OCI-LY3 (cell line): ENCODE results near the gene MAPKAP1.

ENCODE experiments used
- H2AFZ ChIP-seq: fragments of 200-600, 300-600 bp; shearing (Covaris generic); 2 replicates; pipeline ENCODE4 v1.6.0; 2014; ENCODE audit warnings: antibody characterized with exemption, low read depth, low read length
- H3K27ac ChIP-seq: fragments of 200-600, 300-600 bp; sonication (generic); 2 replicates; pipeline ENCODE4 v1.5.1; 2014; ENCODE audit warnings: mild to moderate bottlenecking, low read length, moderate library complexity, mixed read lengths
- H3K27me3 ChIP-seq: fragments of 200-600, 300-600 bp; sonication (generic); 2 replicates; pipeline ENCODE4 v1.6.1; 2014; ENCODE audit warnings: low read depth, low read length, mixed read lengths
- H3K36me3 ChIP-seq: fragments of 200-600, 300-600 bp; sonication (generic); replicated peaks from 2 replicates; pipeline ENCODE3; 2014; ENCODE audit warnings: low read depth, low read length, mixed read lengths
- H3K4me1 ChIP-seq: fragments of 300-600, 200-600 bp; sonication (generic); 2 replicates; pipeline ENCODE4 v1.6.1; 2014; ENCODE audit warnings: low read length, mixed read lengths
- H3K4me2 ChIP-seq: fragments of 200-600, 300-600 bp; sonication (generic); 2 replicates; pipeline ENCODE4 v1.6.1; 2014; ENCODE audit warnings: low read length, mixed read lengths
- H3K4me3 ChIP-seq: fragments of 300-600, 200-600 bp; sonication (generic); 2 replicates; pipeline ENCODE4 v1.5.1; 2014; ENCODE audit warnings: antibody characterized with exemption, mild to moderate bottlenecking, low read length, moderate library complexity
- H3K79me2 ChIP-seq: fragments of 300-600, 200-600 bp; shearing (Covaris generic); 2 replicates; pipeline ENCODE4 v1.6.1; 2014; ENCODE audit warnings: mild to moderate bottlenecking, low read length, mixed read lengths
- H3K9ac ChIP-seq: fragments of 300-600, 200-600 bp; shearing (Covaris generic); 2 replicates; pipeline ENCODE4 v1.6.0; 2014; ENCODE audit warnings: mild to moderate bottlenecking, low read length, moderate library complexity
- H3K9me3 ChIP-seq: fragments of 200-600, 300-600 bp; shearing (Covaris generic); 2 replicates; pipeline ENCODE4 v1.6.1; 2014; ENCODE audit warnings: low read length, mixed read lengths; ENCODE audit not compliant: insufficient read depth
- H4K20me1 ChIP-seq: fragments of 200-600, 300-600 bp; sonication (generic); 2 replicates; pipeline ENCODE4 v1.6.1; 2016; ENCODE audit warnings: low read length, mixed read lengths; ENCODE audit not compliant: insufficient read depth
- EZH2phosphoT487 ChIP-seq: fragments of 200-600 bp; shearing (Covaris generic); IDR thresholded peaks from 2 replicates; pipeline ENCODE4 v1.6.1; 2018; ENCODE audit warnings: antibody characterized with exemption, mixed run types, low read depth
- TF ChIP-seq, protein P1 (sequence below): fragments of 200-600, 300-600 bp; sonication (generic); IDR thresholded peaks from 2 replicates; pipeline ENCODE4 v1.5.1; 2014; ENCODE audit warnings: antibody characterized with exemption, low read length, low read depth

The MAPKAP1 gene

DNA sequence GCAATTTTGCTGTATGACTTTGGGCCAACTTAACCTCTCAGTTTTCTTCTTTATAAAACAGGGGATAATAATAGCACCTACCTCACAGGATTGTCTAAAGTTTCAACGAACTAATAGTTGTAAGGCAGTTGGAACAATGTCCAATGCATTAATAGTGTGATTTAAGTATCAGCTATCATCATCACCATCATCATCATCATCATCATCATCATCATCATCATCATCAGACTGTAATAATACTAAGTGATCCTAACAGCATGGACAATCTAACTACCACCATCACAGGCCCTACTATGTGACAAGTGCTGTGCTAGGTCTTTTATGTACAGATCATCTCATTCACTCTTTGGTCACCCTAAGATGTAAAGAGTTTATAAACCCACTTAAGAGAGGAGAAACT is 196.0 kb downstream of the MAPKAP1 start:
- H4K20me1 ChIP-seq, result no peaks in the 10 kb centered on the region; the same call in 1 of the 2 replicates
- H3K9ac ChIP-seq, result no peak overlapping the region
- no peak overlapping the region for H3K27ac ChIP-seq
- H3K4me2 ChIP-seq, result no peak overlapping the region
- no peaks in the 10 kb centered on the region for H3K9me3 ChIP-seq
- H3K27me3 ChIP-seq, result no peaks in the 10 kb centered on the region
- no peaks in the 10 kb centered on the region for H3K36me3 ChIP-seq
- H3K4me1 ChIP-seq, result no peaks in the 10 kb centered on the region
- H3K79me2 ChIP-seq, result no peaks in the 10 kb centered on the region
- H2AFZ ChIP-seq, result no peak overlapping the region
- no peak for TF ChIP-seq EZH2phosphoT487
- TF ChIP-seq, protein P1, sequence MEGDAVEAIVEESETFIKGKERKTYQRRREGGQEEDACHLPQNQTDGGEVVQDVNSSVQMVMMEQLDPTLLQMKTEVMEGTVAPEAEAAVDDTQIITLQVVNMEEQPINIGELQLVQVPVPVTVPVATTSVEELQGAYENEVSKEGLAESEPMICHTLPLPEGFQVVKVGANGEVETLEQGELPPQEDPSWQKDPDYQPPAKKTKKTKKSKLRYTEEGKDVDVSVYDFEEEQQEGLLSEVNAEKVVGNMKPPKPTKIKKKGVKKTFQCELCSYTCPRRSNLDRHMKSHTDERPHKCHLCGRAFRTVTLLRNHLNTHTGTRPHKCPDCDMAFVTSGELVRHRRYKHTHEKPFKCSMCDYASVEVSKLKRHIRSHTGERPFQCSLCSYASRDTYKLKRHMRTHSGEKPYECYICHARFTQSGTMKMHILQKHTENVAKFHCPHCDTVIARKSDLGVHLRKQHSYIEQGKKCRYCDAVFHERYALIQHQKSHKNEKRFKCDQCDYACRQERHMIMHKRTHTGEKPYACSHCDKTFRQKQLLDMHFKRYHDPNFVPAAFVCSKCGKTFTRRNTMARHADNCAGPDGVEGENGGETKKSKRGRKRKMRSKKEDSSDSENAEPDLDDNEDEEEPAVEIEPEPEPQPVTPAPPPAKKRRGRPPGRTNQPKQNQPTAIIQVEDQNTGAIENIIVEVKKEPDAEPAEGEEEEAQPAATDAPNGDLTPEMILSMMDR, result no peak
- no peak overlapping the region for H3K4me3 ChIP-seq

DNA sequence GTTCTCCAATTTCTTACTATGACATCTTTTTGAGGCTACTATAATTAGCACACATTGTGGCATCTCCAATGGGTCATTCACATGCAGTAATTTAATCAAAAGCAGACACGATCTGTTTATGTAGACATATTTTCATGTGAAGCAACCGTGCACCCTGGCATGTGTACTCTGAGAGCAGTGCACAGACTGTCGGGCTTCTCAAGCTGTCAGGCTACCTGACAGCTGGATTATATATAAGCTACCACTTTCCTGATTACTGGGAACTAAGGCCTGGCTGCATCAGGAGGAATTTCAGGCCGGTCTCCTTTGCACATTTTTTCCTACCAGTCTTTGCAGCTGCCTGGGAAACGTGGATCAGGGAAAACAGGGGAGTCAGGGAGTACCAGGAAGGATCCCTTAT is 197.5 kb downstream of the MAPKAP1 start:
- no peaks in the 10 kb centered on the region for H3K4me1 ChIP-seq
- no peaks in the 10 kb centered on the region for H3K9me3 ChIP-seq
- no peaks in the 10 kb centered on the region for H3K79me2 ChIP-seq
- TF ChIP-seq, protein P1, result no peak
- TF ChIP-seq EZH2phosphoT487, result no peak
- no peak overlapping the region for H3K9ac ChIP-seq
- no peaks in the 10 kb centered on the region for H3K27me3 ChIP-seq
- no peaks in the 10 kb centered on the region; the same call in 1 of the 2 replicates for H4K20me1 ChIP-seq
- H3K36me3 ChIP-seq, result no peaks in the 10 kb centered on the region
- no peak overlapping the region for H3K4me2 ChIP-seq
- H2AFZ ChIP-seq, result no peak overlapping the region
- H3K4me3 ChIP-seq, result no peak overlapping the region
- no peak overlapping the region for H3K27ac ChIP-seq

DNA sequence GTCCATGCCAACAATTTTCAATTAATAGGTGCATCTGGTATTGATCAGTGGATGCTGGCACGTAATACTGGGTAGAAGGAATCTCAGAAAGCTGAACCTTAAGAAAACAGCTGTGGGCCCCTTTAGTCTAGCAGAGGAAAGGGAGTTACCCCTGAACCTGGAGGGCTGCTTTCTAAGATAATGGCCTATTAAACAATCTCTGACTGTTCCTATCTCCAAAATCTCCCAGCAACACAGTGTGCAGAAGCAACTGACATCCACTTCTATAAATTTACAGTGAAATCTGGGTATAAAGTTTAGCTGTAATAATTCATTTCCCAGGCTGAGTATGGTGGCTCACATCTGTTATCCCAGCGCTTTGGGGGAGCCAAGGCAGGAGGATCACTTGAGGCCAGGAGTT is 198.8 kb downstream of the MAPKAP1 start:
- H3K36me3 ChIP-seq, result no peaks in the 10 kb centered on the region
- no peak overlapping the region for H2AFZ ChIP-seq
- H3K27ac ChIP-seq, result no peak overlapping the region
- no peak overlapping the region for H3K4me2 ChIP-seq
- no peaks in the 10 kb centered on the region for H3K9me3 ChIP-seq
- no peaks in the 10 kb centered on the region for H3K27me3 ChIP-seq
- H3K4me1 ChIP-seq, result no peaks in the 10 kb centered on the region
- no peaks in the 10 kb centered on the region for H3K79me2 ChIP-seq
- no peak overlapping the region for H3K4me3 ChIP-seq
- H4K20me1 ChIP-seq, result no peaks in the 10 kb centered on the region; the same call in 1 of the 2 replicates
- TF ChIP-seq EZH2phosphoT487, result no peak
- TF ChIP-seq, protein P1, result no peak
- no peak overlapping the region for H3K9ac ChIP-seq

DNA sequence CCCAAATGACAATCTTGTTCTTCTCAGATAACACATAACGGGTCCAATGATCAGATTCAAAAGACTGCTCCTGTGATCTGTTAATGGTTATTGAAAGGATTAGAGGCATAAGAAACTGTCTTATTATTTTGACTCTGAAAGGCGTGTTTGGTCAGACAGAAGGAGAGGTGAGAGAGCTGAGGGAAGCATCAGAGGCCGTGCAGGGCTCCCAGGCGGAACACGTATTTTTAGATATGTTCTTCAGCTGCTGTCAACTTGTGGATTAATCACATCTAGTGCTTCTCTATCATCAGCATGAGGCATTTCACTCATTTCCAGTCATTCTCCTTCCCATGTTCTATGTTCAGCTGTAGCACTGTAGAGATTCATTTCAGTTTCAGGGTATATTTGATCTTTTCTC is 199.8 kb downstream of the MAPKAP1 start:
- Histone ChIP-seq H3K4me2 (no peak overlapping the region), H2AFZ (no peak overlapping the region), H3K27ac (no peak overlapping the region), H3K36me3 (no peaks in the 10 kb centered on the region), H3K27me3 (no peaks in the 10 kb centered on the region), H4K20me1 (no peaks in the 10 kb centered on the region; the same call in 1 of the 2 replicates), H3K9me3 (no peaks in the 10 kb centered on the region), H3K4me1 (no peaks in the 10 kb centered on the region), H3K9ac (no peak overlapping the region), H3K4me3 (no peak overlapping the region), H3K79me2 (no peaks in the 10 kb centered on the region)
- TF ChIP-seq, protein P1, result no peak
- no peak for TF ChIP-seq EZH2phosphoT487
